ENCODE data around the gene ECHS1. TPM values are rescaled to one million over a fixed set of nuclear protein-coding genes. Genes with fewer than 3 reads are reported as not detected.

The ECHS1 gene
- polyA plus RNA-seq, 1 donor from 2014 or later = 122 TPM

- H3K27me3 ChIP-seq (ENCODE audit: insufficient read depth, low read depth, low read length) = peaks cover 2% of the 10 kb centered on the region
- H3F3A ChIP-seq (ENCODE audit: insufficient read depth, low read length, poor library complexity, severe bottlenecking) = no peaks in the 10 kb centered on the region
- no peak overlapping the region for H3K9ac ChIP-seq (ENCODE audit: low read length)
- no peak overlapping the region for H3K4me2 ChIP-seq (ENCODE audit: low read length)
- no peaks in the 10 kb centered on the region for H3K79me2 ChIP-seq (replicated peaks; ENCODE audit: insufficient read depth, low read length)
- no peaks in the 10 kb centered on the region for H4K20me1 ChIP-seq (ENCODE audit: insufficient read depth)
- no peaks in the 10 kb centered on the region for H3K36me3 ChIP-seq (ENCODE audit: insufficient read depth, low read length)
- no peak overlapping the region for H2AFZ ChIP-seq (ENCODE audit: low read depth, low read length)
- H3K9me3 ChIP-seq (ENCODE audit: low read length) = no peaks in the 10 kb centered on the region
- no peak overlapping the region for H3K27ac ChIP-seq (ENCODE audit: low read length)
- H3K9me2 ChIP-seq (ENCODE audit: insufficient read depth, low read length) = no peaks in the 10 kb centered on the region
- no peak overlapping the region for H3K4me3 ChIP-seq (ENCODE audit: low read length)
- TF ChIP-seq MXI1 (conservative IDR thresholded peaks at IDR 0.05; ENCODE audit: poor library complexity, severe bottlenecking) (no peak), EP300 (conservative IDR thresholded peaks at IDR 0.05; ENCODE audit: poor library complexity, severe bottlenecking) (no peak), REST (IDR thresholded peaks at IDR 0.05; ENCODE audit: borderline replicate concordance) (no peak), CTCF (IDR thresholded peaks at IDR 0.05; ENCODE audit: poor library complexity, severe bottlenecking) (no peak), EZH2 (IDR thresholded peaks at IDR 0.05; ENCODE audit: borderline replicate concordance, insufficient read depth, low read length, poor library complexity, severe bottlenecking) (no peak), RAD21 (conservative IDR thresholded peaks at IDR 0.05) (no peak), POLR2AphosphoS5 (IDR thresholded peaks at IDR 0.05) (no peak), TAF1 (IDR thresholded peaks at IDR 0.05; ENCODE audit: low read depth) (no peak), SMC3 (conservative IDR thresholded peaks at IDR 0.05; ENCODE audit: poor library complexity) (no peak)
These were observed 10.4 kb upstream of the ECHS1 start for GRCh38 chr10:133383551-133383950.

- Histone ChIP-seq H3K4me3 (ENCODE audit: low read length) (no peak overlapping the region), H3K9ac (ENCODE audit: low read length) (no peak overlapping the region), H3K27ac (ENCODE audit: low read length) (no peak overlapping the region), H3K9me2 (ENCODE audit: insufficient read depth, low read length) (no peaks in the 10 kb centered on the region), H3K36me3 (ENCODE audit: insufficient read depth, low read length) (no peaks in the 10 kb centered on the region), H2AFZ (ENCODE audit: low read depth, low read length) (no peak overlapping the region), H3K27me3 (ENCODE audit: insufficient read depth, low read depth, low read length) (peaks cover 9% of the 10 kb centered on the region), H3F3A (ENCODE audit: insufficient read depth, low read length, poor library complexity, severe bottlenecking) (no peaks in the 10 kb centered on the region), H4K20me1 (ENCODE audit: insufficient read depth) (no peaks in the 10 kb centered on the region), H3K4me2 (ENCODE audit: low read length) (no peak overlapping the region), H3K9me3 (ENCODE audit: low read length) (no peaks in the 10 kb centered on the region), H3K79me2 (replicated peaks; ENCODE audit: insufficient read depth, low read length) (no peaks in the 10 kb centered on the region)
- TF ChIP-seq POLR2AphosphoS5 (IDR thresholded peaks at IDR 0.05) (no peak), SMC3 (conservative IDR thresholded peaks at IDR 0.05; ENCODE audit: poor library complexity) (no peak), TAF1 (IDR thresholded peaks at IDR 0.05; ENCODE audit: low read depth) (no peak), REST (IDR thresholded peaks at IDR 0.05; ENCODE audit: borderline replicate concordance) (no peak), RAD21 (conservative IDR thresholded peaks at IDR 0.05) (no peak), MXI1 (conservative IDR thresholded peaks at IDR 0.05; ENCODE audit: poor library complexity, severe bottlenecking) (no peak)
These were observed 7.9 kb upstream of the ECHS1 start for GRCh38 chr10:133381036-133381435.

Measured in neural cell (in vitro differentiated cells).